ENCODE data around the gene STAMBPL1. TPM values are rescaled to one million over a fixed set of nuclear protein-coding genes. Genes with fewer than 3 reads are reported as not detected.

The STAMBPL1 gene
- total and polyA plus RNA-seq, 2 experiments from 2014 or later: 4.5 to 20.0 TPM

- H2AFZ ChIP-seq: no peak overlapping the region
- no peak overlapping the region for H3K27ac ChIP-seq
- H3K79me2 ChIP-seq: no peaks in the 10 kb centered on the region
- DNase-seq (ENCODE audit: low spot score): no peak
- H3K4me2 ChIP-seq: no peak overlapping the region
- no peaks in the 10 kb centered on the region for H3K9me2 ChIP-seq (replicated peaks; ENCODE audit: insufficient read depth)
- no peaks in the 10 kb centered on the region for H3K9me3 ChIP-seq (ENCODE audit: low read depth)
- H4K20me1 ChIP-seq (ENCODE audit: insufficient read depth, poor library complexity, severe bottlenecking): no peaks in the 10 kb centered on the region
- no peaks in the 10 kb centered on the region for H3K4me1 ChIP-seq (ENCODE audit: insufficient read depth)
- H3K36me3 ChIP-seq (replicated peaks; ENCODE audit: insufficient read depth, low read depth): no peaks in the 10 kb centered on the region
- no peak overlapping the region for H3K4me3 ChIP-seq
- TF ChIP-seq EZH2 (IDR thresholded peaks at IDR 0.05; ENCODE audit: borderline replicate concordance) (no peak), CTCF (IDR thresholded peaks at IDR 0.05; ENCODE audit: poor library complexity) (no peak), EZH2phosphoT487 (IDR thresholded peaks at IDR 0.05; ENCODE audit: low read depth, severe bottlenecking, unreplicated experiment) (no peak)
- H3K27me3 ChIP-seq: no peaks in the 10 kb centered on the region
Measured at GRCh38 chr10:88832376-88832775, 47.7 kb upstream of the STAMBPL1 start.

- Histone ChIP-seq H3K27ac (no peak overlapping the region), H2AFZ (no peak overlapping the region), H3K36me3 (replicated peaks; ENCODE audit: insufficient read depth, low read depth) (no peaks in the 10 kb centered on the region), H3K27me3 (no peaks in the 10 kb centered on the region), H4K20me1 (ENCODE audit: insufficient read depth, poor library complexity, severe bottlenecking) (no peaks in the 10 kb centered on the region), H3K4me2 (no peak overlapping the region), H3K4me3 (no peak overlapping the region), H3K79me2 (no peaks in the 10 kb centered on the region), H3K9me3 (ENCODE audit: low read depth) (no peaks in the 10 kb centered on the region), H3K4me1 (ENCODE audit: insufficient read depth) (no peaks in the 10 kb centered on the region), H3K9me2 (replicated peaks; ENCODE audit: insufficient read depth) (no peaks in the 10 kb centered on the region)
- 91% methylated on average over 2 of the region's 2 CpGs for WGBS (ENCODE audit: low lambda C conversion rate, missing lambda C conversion rate)
- TF ChIP-seq EZH2 (IDR thresholded peaks at IDR 0.05; ENCODE audit: borderline replicate concordance) (no peak), CTCF (IDR thresholded peaks at IDR 0.05; ENCODE audit: poor library complexity) (no peak), EZH2phosphoT487 (IDR thresholded peaks at IDR 0.05; ENCODE audit: low read depth, severe bottlenecking, unreplicated experiment) (no peak)
- no peak for DNase-seq (ENCODE audit: low spot score)
Measured at GRCh38 chr10:88833156-88833555, 46.9 kb upstream of the STAMBPL1 start.

GRCh38 chr10:88833723-88834122 is 46.3 kb upstream of the STAMBPL1 start:
- H3K4me2 ChIP-seq: no peak overlapping the region
- DNase-seq (ENCODE audit: low spot score): no peak
- H3K9me2 ChIP-seq (replicated peaks; ENCODE audit: insufficient read depth): no peaks in the 10 kb centered on the region
- no peak overlapping the region for H2AFZ ChIP-seq
- H3K79me2 ChIP-seq: no peaks in the 10 kb centered on the region
- no peaks in the 10 kb centered on the region for H3K9me3 ChIP-seq (ENCODE audit: low read depth)
- no peaks in the 10 kb centered on the region for H3K4me1 ChIP-seq (ENCODE audit: insufficient read depth)
- H4K20me1 ChIP-seq (ENCODE audit: insufficient read depth, poor library complexity, severe bottlenecking): no peaks in the 10 kb centered on the region
- no peak overlapping the region for H3K4me3 ChIP-seq
- TF ChIP-seq CTCF (IDR thresholded peaks at IDR 0.05; ENCODE audit: poor library complexity) (no peak), EZH2 (IDR thresholded peaks at IDR 0.05; ENCODE audit: borderline replicate concordance) (no peak)
- H3K27me3 ChIP-seq: no peaks in the 10 kb centered on the region
- no peak overlapping the region for H3K27ac ChIP-seq
- WGBS (ENCODE audit: low lambda C conversion rate, missing lambda C conversion rate): 86% methylated on average over 2 of the region's 2 CpGs
- H3K36me3 ChIP-seq (replicated peaks; ENCODE audit: insufficient read depth, low read depth): no peaks in the 10 kb centered on the region
